Activated naive CD8-positive, alpha-beta T cell treated with anti-CD3 and anti-CD28 coated beads for 36 hours (primary cell): ENCODE measurements around the gene SQOR. TPM values are rescaled to one million over a fixed set of nuclear protein-coding genes. Genes with fewer than 3 reads are reported as not detected.
"Not testable (repeated sequence)": the region's sequence is repeated elsewhere in the genome, so short reads cannot be mapped to it uniquely, and the experiment has no call there.

Experiments used
- DNase-seq: peaks from one replicate; pipeline ENCODE4 v3.0.0; 2021
- H3K27ac Mint-ChIP-seq: one replicate; pipeline ENCODE4 v1.8.0; 2022; ENCODE audit warnings: mild to moderate bottlenecking, moderate library complexity, mixed read lengths
- H3K27me3 Mint-ChIP-seq: one replicate; pipeline ENCODE4 v1.8.0; 2022; ENCODE audit warnings: mild to moderate bottlenecking, mixed read lengths
- H3K36me3 Mint-ChIP-seq: one replicate; pipeline ENCODE4 v1.8.0; 2021; ENCODE audit warnings: mild to moderate bottlenecking, mixed read lengths
- H3K4me1 Mint-ChIP-seq: one replicate; pipeline ENCODE4 v1.8.0; 2021; ENCODE audit warnings: mixed read lengths
- H3K4me3 Mint-ChIP-seq: one replicate; pipeline ENCODE4 v1.8.0; 2022; ENCODE audit warnings: mild to moderate bottlenecking, moderate library complexity, mixed read lengths
- H3K9me3 Mint-ChIP-seq: one replicate; pipeline ENCODE4 v1.8.0; 2022; ENCODE audit warnings: mixed read lengths
- total RNA-seq, 2 experiments: library from RNA; stranded (reverse); gene quantifications; one replicate each; pipeline ENCODE4 v1.2.3, GENCODE V29; 2021

The SQOR gene
- total RNA-seq, 2 experiments from 2014 or later, result 54.6 to 57.0 TPM

DNA sequence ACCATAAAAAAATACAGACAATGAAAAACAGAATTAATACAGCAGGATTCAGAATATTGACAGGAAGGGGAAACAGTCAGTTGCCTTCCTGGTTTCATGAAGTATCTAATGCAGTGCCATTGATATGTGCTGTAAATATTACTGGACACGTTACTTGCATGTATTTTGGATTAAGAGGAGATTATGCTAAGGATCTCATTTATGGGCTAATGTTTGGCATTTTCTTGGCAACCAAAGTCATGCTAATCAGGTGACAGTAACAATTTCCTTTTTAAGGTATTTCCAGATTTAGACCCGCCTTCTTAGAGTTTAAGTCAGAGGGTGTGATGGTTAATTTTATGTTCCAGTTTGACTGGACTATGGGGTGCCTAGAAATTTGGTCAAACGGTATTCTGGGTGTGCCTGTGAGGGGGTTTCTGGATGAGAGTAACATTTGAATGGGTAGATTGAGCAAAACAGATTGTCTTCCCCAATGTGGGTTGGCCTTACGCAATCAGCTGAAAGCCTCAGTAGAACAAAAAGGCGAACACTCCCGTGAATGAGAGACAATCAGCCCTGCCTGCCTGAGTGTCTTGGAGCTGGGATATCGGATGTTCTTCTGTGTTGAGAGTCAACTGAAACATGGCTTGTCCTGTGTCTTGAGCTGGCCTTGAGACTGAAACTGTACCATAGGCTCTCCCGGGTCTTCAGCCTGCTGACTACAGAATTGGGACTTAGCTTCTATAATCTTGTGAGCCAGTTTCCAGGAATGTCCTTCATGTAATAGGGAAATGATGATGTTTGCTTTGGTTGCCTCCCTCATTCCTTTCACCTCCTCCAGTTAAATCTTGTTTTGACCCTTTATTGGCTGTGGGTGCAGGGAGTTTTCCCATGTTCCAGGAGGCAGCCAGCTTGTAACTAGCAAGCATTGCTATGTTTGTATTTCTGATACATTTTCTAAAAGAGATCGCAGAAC is 10.5 kb downstream of the SQOR start:
- H3K4me1 Mint-ChIP-seq, result peaks cover 69% of the 10 kb centered on the region
- peak overlapping the region; percentile 39 for H3K27ac Mint-ChIP-seq
- H3K27me3 Mint-ChIP-seq, result no peaks in the 10 kb centered on the region
- no peaks in the 10 kb centered on the region for H3K9me3 Mint-ChIP-seq
- peaks cover 26% of the 10 kb centered on the region for H3K36me3 Mint-ChIP-seq
- no peak overlapping the region for H3K4me3 Mint-ChIP-seq
- no peak for DNase-seq

DNA sequence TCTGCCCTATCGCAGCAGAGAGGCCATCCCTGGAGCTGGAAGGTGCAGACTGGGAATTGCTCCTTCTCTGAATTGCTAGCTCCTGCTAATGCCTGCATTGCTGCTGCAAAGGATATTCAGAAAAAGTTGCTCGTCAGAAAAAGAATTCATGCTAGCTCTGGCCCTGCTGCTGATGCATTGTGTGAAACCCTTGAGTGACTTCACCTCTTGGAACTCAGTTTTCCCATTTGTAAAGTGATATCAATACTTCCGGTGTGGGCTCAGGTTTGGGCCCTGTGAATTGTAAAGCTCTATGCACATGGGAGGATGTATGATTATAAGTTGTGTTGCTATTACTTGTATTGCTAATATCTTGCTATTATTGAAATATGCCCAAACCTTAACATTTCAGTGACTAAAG is 11.4 kb downstream of the SQOR start:
- Mint-ChIP-seq H3K27ac (no peak overlapping the region), H3K4me3 (no peak overlapping the region), H3K9me3 (no peaks in the 10 kb centered on the region), H3K27me3 (no peaks in the 10 kb centered on the region), H3K4me1 (peaks cover 63% of the 10 kb centered on the region), H3K36me3 (peaks cover 26% of the 10 kb centered on the region)
- DNase-seq, result no peak

DNA sequence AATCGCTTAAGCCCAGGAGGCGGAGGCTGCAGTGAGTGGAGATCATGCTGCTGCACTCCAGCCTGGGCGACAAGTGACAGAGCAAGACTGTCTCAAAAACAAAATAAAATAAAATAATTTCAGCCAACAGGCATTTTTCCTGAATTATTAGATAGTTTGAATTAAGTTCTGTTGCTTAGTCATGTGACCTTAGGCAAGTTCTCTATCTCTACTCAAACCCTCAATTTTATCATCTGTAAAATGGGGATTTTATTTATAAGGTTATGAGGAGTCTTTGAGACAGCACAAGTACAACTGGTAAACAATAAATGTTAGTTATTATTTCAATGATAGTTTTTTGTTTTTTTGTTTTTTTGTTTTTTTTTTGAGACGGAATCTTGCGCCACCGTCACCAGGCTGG is 13.0 kb downstream of the SQOR start:
- H3K27ac Mint-ChIP-seq, result no peak overlapping the region
- no peaks in the 10 kb centered on the region for H3K9me3 Mint-ChIP-seq
- no peaks in the 10 kb centered on the region for H3K27me3 Mint-ChIP-seq
- H3K36me3 Mint-ChIP-seq, result peaks cover 14% of the 10 kb centered on the region
- peaks cover 47% of the 10 kb centered on the region for H3K4me1 Mint-ChIP-seq
- no peak for DNase-seq
- H3K4me3 Mint-ChIP-seq, result no peak overlapping the region

DNA sequence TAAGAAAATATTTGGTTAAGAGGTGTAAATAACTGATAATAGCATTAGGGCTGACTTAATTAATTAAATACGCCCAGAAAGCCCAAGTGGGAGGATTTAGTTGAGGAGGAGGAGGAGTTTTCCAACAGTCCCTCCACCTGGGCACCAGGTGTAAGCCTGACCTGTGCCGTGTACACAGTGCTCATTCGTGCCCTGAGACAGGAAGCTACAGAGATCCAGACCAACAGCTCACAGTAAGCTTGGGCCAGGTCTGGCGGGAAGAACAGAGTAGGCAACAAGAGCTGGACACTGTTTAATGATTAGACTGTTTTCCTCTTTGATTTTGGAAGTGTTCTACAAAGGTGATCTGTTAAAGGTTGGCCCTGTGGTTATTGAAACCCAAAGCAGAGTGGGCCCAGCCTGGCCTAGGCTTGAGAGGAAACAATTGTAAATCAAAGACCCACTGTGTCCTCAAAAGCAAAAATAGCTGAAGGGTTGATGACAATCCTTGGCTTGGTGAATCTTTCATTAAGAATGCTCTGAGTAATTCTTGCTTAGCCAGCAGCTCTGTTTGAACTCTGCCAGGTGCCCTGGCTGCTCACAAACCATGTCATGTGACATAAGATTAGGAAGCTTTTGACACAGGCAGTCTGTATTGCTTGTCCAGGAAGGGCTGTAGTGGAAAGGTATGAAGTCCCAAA is 13.8 kb downstream of the SQOR start:
- peaks cover 50% of the 10 kb centered on the region for H3K4me1 Mint-ChIP-seq
- H3K4me3 Mint-ChIP-seq, result no peak overlapping the region
- H3K36me3 Mint-ChIP-seq, result peaks cover 13% of the 10 kb centered on the region
- no peak for DNase-seq
- H3K27me3 Mint-ChIP-seq, result no peaks in the 10 kb centered on the region
- no peaks in the 10 kb centered on the region for H3K9me3 Mint-ChIP-seq
- no peak overlapping the region for H3K27ac Mint-ChIP-seq

DNA sequence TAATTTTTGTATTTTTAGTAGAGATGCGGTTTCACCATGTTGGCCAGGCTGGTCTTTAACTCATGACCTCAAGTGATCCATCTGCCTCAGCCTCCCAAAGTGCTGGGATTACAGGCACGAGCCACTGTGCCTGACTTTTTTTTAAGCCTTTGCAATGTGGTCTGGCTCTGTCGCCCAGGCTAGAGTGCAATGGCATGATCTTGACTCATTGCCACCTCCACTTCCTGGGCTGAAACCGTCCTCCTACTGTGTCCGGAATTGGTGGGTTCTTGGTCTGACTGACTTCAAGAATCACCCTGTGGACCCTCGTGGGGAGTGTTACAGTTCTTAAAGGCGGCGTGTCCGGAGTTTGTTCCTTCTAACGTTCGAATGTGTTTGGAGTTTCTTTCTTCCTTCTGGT is 15.2 kb downstream of the SQOR start:
- not testable (repeated sequence) for DNase-seq

DNA sequence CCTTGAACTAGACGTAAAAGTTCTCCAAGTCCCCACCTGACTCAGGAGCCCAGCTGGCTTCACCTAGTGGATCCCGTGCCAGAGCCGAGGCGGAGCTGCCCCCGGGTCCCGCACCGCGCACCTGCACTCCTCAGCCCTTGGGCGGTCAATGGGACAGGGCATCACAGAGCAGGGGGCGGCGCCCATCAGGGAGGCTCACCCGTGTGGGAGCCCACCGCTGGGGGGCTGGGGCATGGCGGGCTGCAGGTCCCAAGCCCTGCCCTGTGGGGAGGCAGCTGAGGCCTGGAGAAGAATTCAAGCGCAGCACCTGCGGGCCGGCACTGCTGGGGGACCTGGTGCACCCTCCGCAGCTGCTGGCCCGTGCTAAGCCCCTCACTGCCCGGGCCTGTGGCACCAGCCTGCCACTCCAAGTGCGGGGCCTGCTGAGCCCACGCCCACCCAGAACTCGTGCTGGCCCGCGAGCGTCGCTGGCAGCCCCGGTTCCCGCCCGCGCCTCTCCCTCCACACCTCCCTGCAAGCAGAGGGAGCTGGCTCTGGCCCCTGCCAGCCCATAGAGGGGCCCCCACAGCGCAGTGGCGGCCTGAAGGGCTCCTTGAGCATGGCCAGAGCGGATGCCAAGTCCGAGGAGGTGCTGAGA is 16.2 kb downstream of the SQOR start:
- Mint-ChIP-seq H3K4me1 (peaks cover 37% of the 10 kb centered on the region), H3K27me3 (no peaks in the 10 kb centered on the region), H3K36me3 (peaks cover 10% of the 10 kb centered on the region), H3K27ac (no peak overlapping the region), H3K4me3 (no peak overlapping the region), H3K9me3 (no peaks in the 10 kb centered on the region)
- no peak for DNase-seq

More for the DNA sequence above, 15.2 kb downstream of the SQOR start:
- Mint-ChIP-seq H3K36me3 (peaks cover 13% of the 10 kb centered on the region), H3K27ac (peak overlapping the region; percentile 38), H3K4me1 (peaks cover 42% of the 10 kb centered on the region)
- H3K27me3 Mint-ChIP-seq, H3K9me3 Mint-ChIP-seq, H3K4me3 Mint-ChIP-seq: not testable (repeated sequence)

DNA sequence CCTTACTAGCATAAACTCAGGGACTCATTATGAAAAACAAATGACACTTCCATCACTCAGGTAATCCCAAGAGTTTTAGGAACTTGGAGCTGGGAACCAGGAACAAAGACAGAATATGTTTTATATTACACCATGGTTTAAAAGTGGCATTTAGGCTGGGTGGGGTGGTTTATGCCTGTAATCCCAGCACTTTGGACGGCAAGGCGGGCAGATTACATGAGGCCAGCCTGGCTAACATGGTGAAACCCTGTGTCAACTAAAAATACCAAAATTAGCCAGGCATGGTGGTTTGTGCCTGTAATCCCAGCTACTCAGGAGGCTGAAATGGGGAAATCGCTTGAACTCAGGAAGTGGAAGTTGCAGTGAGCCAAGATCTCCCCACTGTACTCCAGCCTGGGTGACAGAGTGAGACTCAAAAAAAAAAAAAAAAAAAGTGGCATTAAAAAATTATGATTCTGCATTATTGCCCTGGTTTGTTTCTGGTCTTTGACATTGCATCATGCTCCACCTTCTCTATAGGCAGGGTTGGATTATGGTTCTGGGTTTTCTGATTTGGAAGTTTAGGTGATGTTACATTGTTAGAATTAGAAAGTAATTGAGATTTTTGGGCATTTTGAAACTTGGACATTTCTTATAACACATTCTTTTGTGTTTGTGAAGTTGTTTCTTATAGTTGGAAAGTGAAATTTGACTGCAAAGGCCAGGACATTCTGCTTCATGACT is 19.0 kb downstream of the SQOR start:
- no peak overlapping the region for H3K27ac Mint-ChIP-seq
- H3K4me1 Mint-ChIP-seq, result peaks cover 31% of the 10 kb centered on the region
- H3K9me3 Mint-ChIP-seq, result no peaks in the 10 kb centered on the region

DNA sequence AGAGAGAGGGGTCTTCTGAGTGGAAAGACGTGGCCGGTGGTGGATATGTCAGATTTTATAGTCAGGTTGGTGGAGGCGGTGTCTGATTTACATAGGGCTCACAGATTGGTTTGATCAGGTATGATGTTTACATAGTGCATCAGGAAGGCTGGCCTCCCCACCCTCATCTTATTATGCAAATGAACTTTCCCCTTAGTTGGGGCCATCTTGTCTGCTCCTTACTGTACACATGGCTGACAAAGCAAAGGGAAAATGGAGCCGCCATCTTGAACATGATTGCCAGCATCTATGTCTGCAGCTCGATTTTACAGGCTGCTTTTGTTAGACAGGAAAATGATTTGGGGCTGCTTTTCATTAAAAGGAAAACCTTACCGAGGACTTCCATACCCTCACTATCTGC is 19.9 kb downstream of the SQOR start:
- Mint-ChIP-seq H3K9me3 (no peaks in the 10 kb centered on the region), H3K27me3 (no peaks in the 10 kb centered on the region), H3K4me1 (peaks cover 31% of the 10 kb centered on the region), H3K4me3 (no peak overlapping the region), H3K27ac (no peak overlapping the region), H3K36me3 (peaks cover 11% of the 10 kb centered on the region)
- DNase-seq, result no peak

More for the DNA sequence above, 19.0 kb downstream of the SQOR start:
- Mint-ChIP-seq H3K4me3 (no peak overlapping the region), H3K36me3 (peaks cover 7% of the 10 kb centered on the region), H3K27me3 (no peaks in the 10 kb centered on the region)
- DNase-seq, result no peak

DNA sequence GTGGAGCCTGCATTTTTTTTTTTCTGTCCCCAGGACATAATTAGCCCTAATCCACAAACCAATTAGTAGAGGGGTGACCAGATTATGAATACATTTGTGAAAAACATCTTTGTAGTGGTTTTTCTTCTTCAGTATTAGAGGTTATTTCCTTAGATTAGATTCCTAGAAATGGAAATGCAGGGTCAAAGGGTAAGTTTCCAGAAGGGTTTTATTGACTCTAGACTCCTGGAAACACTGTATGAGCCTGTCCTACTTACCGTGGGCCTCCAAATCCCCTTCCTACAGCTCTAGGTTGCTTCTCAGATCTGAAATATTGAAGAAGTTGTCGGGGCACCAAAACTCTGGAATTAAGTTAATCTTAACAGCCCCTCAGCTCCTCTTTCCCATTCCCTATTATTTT is 22.4 kb downstream of the SQOR start:
- Mint-ChIP-seq H3K4me3 (no peak overlapping the region), H3K4me1 (peaks cover 26% of the 10 kb centered on the region), H3K36me3 (peaks cover 8% of the 10 kb centered on the region), H3K27ac (peak overlapping the region; percentile 31), H3K27me3 (no peaks in the 10 kb centered on the region), H3K9me3 (no peaks in the 10 kb centered on the region)
- DNase-seq, result no peak

DNA sequence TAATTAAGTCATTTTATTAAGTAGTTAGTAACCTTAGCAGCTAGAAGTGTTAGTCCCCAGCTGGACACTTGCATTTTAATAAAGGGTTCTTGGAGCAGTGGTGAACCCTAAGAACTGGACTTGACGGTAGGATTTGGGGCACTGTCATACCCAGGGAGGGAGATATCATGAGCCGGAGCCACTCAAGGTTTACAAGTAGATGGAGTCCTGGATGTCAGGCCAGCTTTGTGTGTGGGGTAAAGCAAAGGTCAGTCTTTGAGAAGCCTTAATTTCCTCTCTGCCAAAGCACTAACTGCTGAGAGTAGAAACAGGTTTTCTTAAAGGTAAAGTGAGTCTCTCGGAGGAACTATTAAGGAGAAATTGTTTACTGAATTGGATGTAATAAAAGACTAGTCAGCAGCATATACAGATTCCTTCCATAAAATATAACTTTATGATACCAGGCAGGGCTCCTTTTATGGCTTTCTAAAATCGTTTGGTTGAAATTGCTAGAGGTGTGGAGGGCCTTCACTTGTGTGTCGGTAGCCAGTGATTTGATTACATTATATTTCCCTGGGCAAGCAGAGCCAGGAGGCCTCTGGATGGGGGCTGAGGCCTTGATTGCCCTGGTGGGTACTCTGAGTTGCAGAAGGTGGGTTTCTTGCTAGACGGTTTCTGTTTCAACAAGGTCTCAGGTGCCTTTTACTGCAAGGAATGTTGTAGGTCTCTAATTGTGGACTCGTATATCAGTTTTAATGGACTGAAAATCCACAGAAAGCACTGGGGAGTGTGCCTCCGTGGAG is 23.1 kb downstream of the SQOR start:
- Mint-ChIP-seq H3K27ac (peak overlapping the region; percentile 31), H3K36me3 (peaks cover 8% of the 10 kb centered on the region), H3K27me3 (no peaks in the 10 kb centered on the region), H3K4me3 (no peak overlapping the region), H3K9me3 (no peaks in the 10 kb centered on the region), H3K4me1 (peaks cover 25% of the 10 kb centered on the region)
- no peak for DNase-seq

DNA sequence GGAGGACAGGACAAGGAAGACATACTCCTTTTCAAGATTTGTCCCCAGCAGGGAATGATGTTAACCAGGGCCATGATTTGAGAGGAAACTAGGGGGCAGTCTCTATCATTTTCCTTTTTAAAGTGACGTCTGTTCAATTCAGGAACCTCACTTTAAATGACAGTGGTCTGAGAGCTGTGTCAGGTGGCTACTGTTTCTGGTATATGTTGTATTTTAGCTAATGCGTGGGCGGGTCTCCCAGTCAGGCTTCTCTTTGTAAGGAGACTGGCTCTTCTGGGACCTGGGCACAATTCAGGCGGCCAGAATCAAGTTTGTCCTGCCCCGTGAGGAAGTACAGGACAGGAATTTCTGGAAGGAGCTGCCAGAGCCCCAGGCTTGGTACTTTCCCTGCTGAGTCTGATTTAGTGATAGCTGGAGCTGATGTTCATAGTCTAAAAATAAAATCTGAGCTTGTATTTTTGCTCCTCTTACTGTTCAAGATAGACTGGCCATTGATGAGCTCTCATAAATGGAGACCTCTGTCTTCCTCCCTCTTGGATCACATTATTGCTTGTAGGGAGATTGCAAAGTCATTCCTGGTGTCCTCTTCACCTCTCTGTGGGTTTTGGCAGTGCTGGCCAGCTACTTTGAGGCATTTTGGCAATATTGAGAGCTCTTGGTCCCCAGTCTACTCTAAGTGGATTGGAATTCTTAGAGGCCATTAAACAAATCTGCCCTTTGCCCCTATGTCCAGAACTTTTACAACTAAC is 25.6 kb downstream of the SQOR start:
- Mint-ChIP-seq H3K9me3 (no peaks in the 10 kb centered on the region), H3K27ac (no peak overlapping the region), H3K36me3 (peaks cover 10% of the 10 kb centered on the region), H3K27me3 (no peaks in the 10 kb centered on the region), H3K4me3 (no peak overlapping the region), H3K4me1 (peaks cover 20% of the 10 kb centered on the region)
- DNase-seq, result no peak

DNA sequence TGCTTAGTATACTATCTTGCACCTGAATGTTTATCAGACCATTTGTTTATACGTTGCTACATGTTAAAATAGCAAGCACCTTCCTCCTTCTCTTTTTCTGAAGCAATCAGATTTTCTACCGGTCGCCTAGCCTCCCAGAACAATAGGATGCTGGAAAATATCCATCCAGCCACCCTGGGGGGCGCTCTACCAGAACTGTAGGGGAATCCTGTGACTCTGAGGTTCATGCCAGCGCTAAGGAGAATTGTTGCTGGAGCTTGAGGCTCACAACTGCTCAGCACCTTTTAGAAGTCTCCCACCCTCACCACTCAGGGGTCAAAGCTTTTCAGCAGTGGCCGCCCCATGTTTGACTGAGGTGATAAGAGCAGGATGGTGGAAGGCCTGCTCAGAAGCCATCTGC is 27.5 kb downstream of the SQOR start:
- H3K27me3 Mint-ChIP-seq, result no peaks in the 10 kb centered on the region
- H3K9me3 Mint-ChIP-seq, result no peaks in the 10 kb centered on the region
- H3K4me1 Mint-ChIP-seq, result peaks cover 15% of the 10 kb centered on the region
- no peak overlapping the region for H3K4me3 Mint-ChIP-seq
- peaks cover 16% of the 10 kb centered on the region for H3K36me3 Mint-ChIP-seq
- H3K27ac Mint-ChIP-seq, result no peak overlapping the region
- DNase-seq, result no peak

DNA sequence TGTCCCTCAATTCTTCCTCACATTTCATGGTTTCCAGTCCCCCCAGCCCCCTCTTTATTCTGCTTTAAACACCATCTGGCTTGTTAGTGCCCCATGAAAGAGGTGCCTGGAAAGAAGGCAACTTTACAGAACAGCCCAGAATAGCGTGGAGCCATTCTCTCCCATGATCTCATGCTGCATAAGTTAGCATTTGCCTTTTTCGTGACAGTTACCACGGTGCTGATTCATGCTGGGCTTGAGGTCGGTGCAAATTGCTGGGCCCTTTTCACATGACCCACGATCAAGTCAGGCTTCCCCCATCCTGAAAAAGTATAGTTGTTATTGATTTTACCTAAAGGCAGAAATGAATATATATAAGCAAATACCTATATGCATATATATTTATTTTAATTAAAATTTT is 29.6 kb downstream of the SQOR start:
- no peak for DNase-seq
- peaks cover 14% of the 10 kb centered on the region for H3K36me3 Mint-ChIP-seq
- H3K4me1 Mint-ChIP-seq, result peaks cover 11% of the 10 kb centered on the region
- H3K4me3 Mint-ChIP-seq, result no peak overlapping the region
- H3K9me3 Mint-ChIP-seq, result no peaks in the 10 kb centered on the region
- no peaks in the 10 kb centered on the region for H3K27me3 Mint-ChIP-seq
- H3K27ac Mint-ChIP-seq, result no peak overlapping the region

DNA sequence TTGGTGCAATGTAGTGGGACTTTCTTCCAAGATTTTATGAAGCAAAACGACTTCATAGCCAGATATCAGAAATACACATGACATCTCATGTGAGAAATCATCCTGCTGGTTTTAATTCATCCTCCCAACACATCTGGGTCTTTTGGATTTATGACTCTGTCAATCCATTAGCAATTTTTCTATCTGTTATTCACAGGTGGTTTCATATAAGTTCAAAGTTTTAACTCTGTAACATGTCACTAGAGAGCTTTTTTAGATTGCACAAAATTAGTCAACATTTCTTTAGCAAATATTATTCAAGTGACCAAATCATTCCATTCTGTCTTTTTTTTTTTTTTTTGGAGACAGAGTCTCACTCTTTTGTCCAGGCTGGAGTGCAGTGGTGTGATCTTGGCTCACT is 30.4 kb downstream of the SQOR start:
- no peak overlapping the region for H3K4me3 Mint-ChIP-seq
- peaks cover 7% of the 10 kb centered on the region for H3K4me1 Mint-ChIP-seq
- H3K27ac Mint-ChIP-seq, result no peak overlapping the region
- peaks cover 11% of the 10 kb centered on the region for H3K36me3 Mint-ChIP-seq
- no peaks in the 10 kb centered on the region for H3K9me3 Mint-ChIP-seq
- no peak for DNase-seq
- H3K27me3 Mint-ChIP-seq, result no peaks in the 10 kb centered on the region
